HL-60 (cell line): Measurements from ENCODE around the gene ZNF75A.

Experiments
- CTCF ChIP-seq: IDR thresholded peaks from one replicate; pipeline ENCODE4 v1.5.1; 2011; ENCODE audit warnings: low read length, control low read depth, inconsistent platforms; ENCODE audit not compliant: insufficient read depth
- REST ChIP-seq: IDR thresholded peaks from 2 replicates; pipeline ENCODE4 v1.6.1; 2012; ENCODE audit warnings: low read depth; ENCODE audit not compliant: insufficient replicate concordance

DNA sequence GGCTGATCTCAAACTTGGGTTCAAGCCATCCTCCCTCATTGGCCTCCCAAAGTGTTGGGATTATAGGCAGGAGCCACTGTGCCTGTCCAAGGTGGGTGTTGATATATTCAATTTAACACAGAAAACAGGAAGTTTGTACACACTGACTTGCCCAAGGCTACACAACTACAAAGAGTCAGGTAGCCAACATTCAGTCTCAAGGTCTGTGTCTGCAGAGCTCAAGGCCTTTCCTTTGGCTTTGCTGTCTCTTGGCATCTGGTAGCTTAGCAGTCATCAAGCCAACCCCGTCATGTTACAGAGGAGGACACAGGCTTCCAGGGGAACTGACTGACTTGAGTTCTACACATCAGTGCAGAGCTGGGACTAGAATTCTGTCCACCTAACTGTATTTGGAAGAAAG, 37.0 kb upstream of the ZNF75A start:
- TF ChIP-seq CTCF: no peak
- no peak for TF ChIP-seq REST
